ENCODE data around the gene BARHL1.

The BARHL1 gene

DNA sequence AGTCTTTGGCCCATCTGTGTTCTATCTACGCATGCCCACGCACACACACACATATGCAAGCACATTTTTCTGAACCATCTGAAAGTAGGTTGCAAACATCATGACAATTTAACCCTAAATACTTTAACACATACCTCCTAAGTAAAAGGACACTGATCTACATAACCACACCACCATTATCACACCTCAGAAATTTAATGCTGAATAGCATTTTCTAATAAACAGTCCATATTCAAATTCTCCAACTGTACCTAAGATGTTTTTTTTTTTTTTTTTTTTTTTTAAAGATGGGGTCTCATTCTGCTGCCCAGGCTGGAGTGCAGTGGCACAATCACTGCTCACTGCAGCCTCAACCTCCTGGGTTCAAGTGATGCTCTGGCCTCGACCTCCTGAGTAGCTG, 51.9 kb downstream of the BARHL1 start:
- H3K27me3 Mint-ChIP-seq: no peaks in the 10 kb centered on the region
- H3K9me3 Mint-ChIP-seq: no peaks in the 10 kb centered on the region
- no peaks in the 10 kb centered on the region for H3K4me1 Mint-ChIP-seq
- no peak for DNase-seq (ENCODE audit: low spot score in 2 of 2)
- no peak overlapping the region for H3K4me3 Mint-ChIP-seq
- no peak for ATAC-seq (replicated peaks; ENCODE audit: extremely low read depth, poor library complexity, severe bottlenecking)
- peaks cover 13% of the 10 kb centered on the region for H3K36me3 Mint-ChIP-seq (ENCODE audit: insufficient read depth)
- no peak overlapping the region for H3K27ac Mint-ChIP-seq (ENCODE audit: low read depth)

DNA sequence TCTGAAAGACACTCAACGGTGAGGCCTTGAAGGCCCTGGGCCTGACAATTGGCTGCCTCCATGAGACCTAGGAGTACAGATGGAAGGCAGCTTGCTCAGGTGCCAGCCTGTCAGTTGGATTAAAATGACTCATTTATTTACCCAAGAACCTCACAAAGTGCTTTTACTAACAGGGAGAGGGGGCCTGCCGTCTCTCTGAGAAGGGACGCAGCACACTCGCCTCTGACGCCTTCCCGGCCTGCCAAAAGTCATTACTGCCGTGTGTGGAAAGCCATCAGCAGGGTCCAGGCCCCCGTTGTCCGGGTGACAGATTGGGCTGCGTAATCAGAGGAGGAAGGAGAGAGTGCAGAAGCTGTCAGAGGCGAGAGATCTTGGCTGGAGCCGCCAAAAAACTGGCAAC, 54.9 kb downstream of the BARHL1 start:
- Mint-ChIP-seq H3K9me3 (no peaks in the 10 kb centered on the region), H3K36me3 (ENCODE audit: insufficient read depth) (peaks cover 12% of the 10 kb centered on the region), H3K27me3 (no peaks in the 10 kb centered on the region), H3K27ac (ENCODE audit: low read depth) (no peak overlapping the region), H3K4me3 (no peak overlapping the region), H3K4me1 (no peaks in the 10 kb centered on the region)
- no peak for ATAC-seq (replicated peaks; ENCODE audit: extremely low read depth, poor library complexity, severe bottlenecking)
- DNase-seq (ENCODE audit: low spot score in 2 of 2): no peak

DNA sequence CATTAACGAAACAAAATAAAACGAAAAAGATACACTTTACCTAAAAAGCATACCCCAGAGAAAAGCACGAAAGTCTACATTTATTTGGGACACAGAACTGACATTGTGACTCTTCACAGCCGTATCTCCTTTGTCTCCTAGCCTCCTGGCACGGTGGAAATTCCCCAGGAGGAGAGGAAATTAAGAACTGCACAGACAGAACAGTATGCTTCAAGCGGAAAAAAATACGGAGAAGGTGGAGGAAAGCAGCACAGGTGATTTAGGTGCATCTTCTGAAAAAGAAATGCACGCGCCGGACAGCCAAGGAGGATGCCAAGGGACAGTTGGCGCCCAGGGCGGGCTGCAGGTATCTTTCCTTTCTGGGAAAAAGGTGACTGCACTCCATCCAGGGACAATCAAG, 55.4 kb downstream of the BARHL1 start:
- Mint-ChIP-seq H3K27me3 (no peaks in the 10 kb centered on the region), H3K27ac (ENCODE audit: low read depth) (no peak overlapping the region), H3K36me3 (ENCODE audit: insufficient read depth) (peaks cover 15% of the 10 kb centered on the region), H3K4me3 (no peak overlapping the region), H3K9me3 (no peaks in the 10 kb centered on the region), H3K4me1 (no peaks in the 10 kb centered on the region)
- no peak for ATAC-seq (replicated peaks; ENCODE audit: extremely low read depth, poor library complexity, severe bottlenecking)
- no peak for DNase-seq (ENCODE audit: low spot score in 2 of 2)

DNA sequence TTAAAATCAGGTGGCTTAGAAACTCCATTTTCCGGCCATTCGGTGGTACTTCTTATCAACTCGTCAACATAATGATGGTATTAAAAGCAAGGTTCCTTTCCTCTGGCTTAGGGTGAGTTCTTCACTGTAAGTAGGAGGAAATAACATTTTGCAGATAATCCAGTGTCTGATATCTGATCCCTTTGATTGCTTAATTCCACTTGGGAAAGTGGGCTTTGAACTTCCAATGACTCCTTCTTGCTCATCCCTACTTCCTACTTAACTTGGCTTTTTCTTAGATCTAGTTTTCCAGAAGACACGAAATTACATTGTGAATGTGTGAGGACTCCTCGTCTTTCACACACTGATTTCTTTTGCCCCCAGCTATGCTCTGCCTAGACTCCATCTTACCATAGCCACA, 55.8 kb downstream of the BARHL1 start:
- DNase-seq (ENCODE audit: low spot score in 2 of 2) (no peak), ATAC-seq (replicated peaks; ENCODE audit: extremely low read depth, poor library complexity, severe bottlenecking) (no peak)
- Mint-ChIP-seq H3K9me3 (no peaks in the 10 kb centered on the region), H3K36me3 (ENCODE audit: insufficient read depth) (peaks cover 18% of the 10 kb centered on the region), H3K4me3 (no peak overlapping the region), H3K27ac (ENCODE audit: low read depth) (no peak overlapping the region), H3K4me1 (no peaks in the 10 kb centered on the region), H3K27me3 (no peaks in the 10 kb centered on the region)

DNA sequence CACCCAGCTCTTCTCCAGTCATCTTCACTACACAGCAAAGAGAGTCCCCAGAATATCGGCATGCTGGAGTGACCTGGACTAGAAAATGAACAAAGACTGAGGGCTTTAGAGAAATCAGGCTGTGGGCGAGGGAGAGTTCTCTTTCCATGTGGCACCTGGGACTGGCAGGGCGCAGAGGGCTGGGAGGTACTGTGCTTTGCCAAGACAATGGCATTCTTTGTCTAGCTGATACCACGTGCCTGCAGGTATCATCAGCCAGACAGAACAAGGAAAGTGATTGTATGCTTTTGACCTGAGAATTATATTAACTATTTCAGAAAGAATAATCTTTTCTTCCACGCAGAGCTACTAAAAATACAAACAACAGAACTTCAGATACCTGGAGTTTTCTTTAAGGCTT, 56.9 kb downstream of the BARHL1 start:
- Mint-ChIP-seq H3K27me3 (no peaks in the 10 kb centered on the region), H3K27ac (ENCODE audit: low read depth) (no peak overlapping the region), H3K4me1 (no peaks in the 10 kb centered on the region), H3K9me3 (no peaks in the 10 kb centered on the region), H3K36me3 (ENCODE audit: insufficient read depth) (peaks cover 22% of the 10 kb centered on the region), H3K4me3 (no peak overlapping the region)
- no peak for ATAC-seq (replicated peaks; ENCODE audit: extremely low read depth, poor library complexity, severe bottlenecking)
- DNase-seq (ENCODE audit: low spot score in 2 of 2): no peak
